ENCODE measurements around the gene DPP9.
"Not testable (repeated sequence)": the region's sequence is repeated elsewhere in the genome, so short reads cannot be mapped to it uniquely, and the experiment has no call there.

Gene DPP9

DNA sequence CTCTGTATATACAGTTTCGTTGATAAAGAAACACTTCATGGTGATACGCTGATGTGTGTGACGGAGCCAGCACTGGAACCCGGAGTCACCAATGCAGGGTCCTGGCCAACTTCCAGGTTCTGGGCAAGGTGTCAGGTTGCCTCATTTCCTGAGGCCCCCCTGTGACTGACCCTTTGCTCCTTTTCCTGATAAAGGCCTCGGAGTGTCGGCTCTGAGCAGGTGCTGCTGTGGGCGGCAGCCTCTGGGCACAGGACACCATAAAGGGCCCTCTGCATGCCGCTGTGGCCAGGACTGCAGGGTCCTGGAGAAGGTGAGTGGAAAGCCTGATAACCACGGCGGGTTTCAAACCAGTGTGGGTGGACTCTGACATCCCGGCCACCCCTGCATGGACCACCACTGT lies 36.2 kb downstream of the DPP9 start:
- Histone ChIP-seq H3K4me3 (ENCODE audit: low read length) (no peak overlapping the region), H3K9me3 (ENCODE audit: control insufficient read depth, insufficient read depth, low read length) (no peaks in the 10 kb centered on the region), H3K27ac (ENCODE audit: low read length) (no peak overlapping the region), H3K27me3 (ENCODE audit: control insufficient read depth, insufficient read depth, low read length) (no peaks in the 10 kb centered on the region), H3K36me3 (ENCODE audit: control insufficient read depth, insufficient read depth, low read length) (peaks cover 54% of the 10 kb centered on the region), H3K4me1 (ENCODE audit: control insufficient read depth, insufficient read depth, low read length) (no peaks in the 10 kb centered on the region)
- WGBS (ENCODE audit: insufficient coverage, insufficient read length) = no CpG with 5 or more reads among the region's 11 CpGs
- DNase-seq (ENCODE audit: low read depth, low spot score) = no peak

DNA sequence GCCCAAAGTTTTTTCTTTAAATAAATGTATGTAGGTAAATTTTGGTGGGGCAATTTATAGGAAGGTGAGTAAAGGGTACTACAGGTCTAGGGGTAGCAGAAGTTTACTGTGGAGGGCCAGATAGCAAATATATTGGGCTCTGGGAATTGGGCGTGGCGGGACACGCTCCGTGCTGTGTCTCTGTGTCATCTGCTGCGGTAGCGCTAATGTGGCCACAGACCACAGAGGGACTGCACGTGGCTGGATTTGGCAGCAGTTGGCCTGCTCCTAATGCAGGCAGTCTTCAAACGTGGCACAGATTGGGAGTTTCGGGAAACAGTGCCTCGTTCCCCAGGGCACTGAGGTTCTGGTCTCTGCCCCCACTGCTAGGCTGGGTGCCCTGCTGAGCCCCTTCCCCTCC lies 36.9 kb downstream of the DPP9 start:
- no peak overlapping the region for H3K27ac ChIP-seq (ENCODE audit: low read length)
- no peak overlapping the region for H3K4me3 ChIP-seq (ENCODE audit: low read length)
- peaks cover 55% of the 10 kb centered on the region for H3K36me3 ChIP-seq (ENCODE audit: control insufficient read depth, insufficient read depth, low read length)
- H3K9me3 ChIP-seq (ENCODE audit: control insufficient read depth, insufficient read depth, low read length) = no peaks in the 10 kb centered on the region
- no peak for DNase-seq (ENCODE audit: low read depth, low spot score)
- no peaks in the 10 kb centered on the region for H3K27me3 ChIP-seq (ENCODE audit: control insufficient read depth, insufficient read depth, low read length)
- H3K4me1 ChIP-seq (ENCODE audit: control insufficient read depth, insufficient read depth, low read length) = no peaks in the 10 kb centered on the region
- no CpG with 5 or more reads among the region's 10 CpGs for WGBS (ENCODE audit: insufficient coverage, insufficient read length)

DNA sequence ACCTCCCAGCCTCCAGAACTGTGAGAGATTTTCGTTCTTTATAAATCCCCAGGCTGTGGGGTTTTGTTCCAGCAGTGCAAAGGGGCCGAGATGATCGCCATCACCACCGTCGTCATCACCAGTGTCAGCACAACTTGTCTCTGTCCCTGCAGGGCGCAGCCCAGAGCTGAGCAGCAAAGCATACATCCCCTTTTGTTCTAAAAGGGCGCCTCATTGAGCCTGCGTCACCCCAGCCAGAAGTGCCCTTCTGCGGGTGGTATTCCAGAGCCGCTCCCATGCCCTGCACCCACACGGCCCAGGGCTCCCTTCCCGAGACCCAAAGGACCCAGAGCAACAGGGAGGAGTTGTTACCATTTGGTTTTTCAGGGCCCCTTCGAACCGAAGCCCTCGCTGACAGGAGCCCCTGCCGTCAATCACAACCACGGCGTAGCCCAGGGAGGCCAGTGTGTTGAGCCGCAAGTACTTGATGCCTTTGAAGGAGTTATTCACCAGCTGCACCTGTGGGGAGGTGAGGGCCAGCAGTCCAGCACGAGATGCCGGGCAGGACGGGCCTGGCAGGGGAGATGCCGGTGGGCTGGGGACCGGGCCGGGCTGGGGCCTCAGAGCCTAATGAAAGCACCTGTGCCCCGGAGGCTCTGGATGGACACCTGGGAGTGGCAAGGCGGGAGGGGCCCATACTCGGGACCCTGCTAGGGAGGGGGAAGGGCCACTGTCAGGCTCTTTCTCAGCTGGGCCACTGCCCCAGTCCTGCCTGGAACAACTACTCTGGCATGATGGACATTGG lies 39.1 kb downstream of the DPP9 start:
- no peak overlapping the region for H3K4me3 ChIP-seq (ENCODE audit: low read length)
- H3K27ac ChIP-seq (ENCODE audit: low read length) = no peak overlapping the region
- H3K36me3 ChIP-seq (ENCODE audit: control insufficient read depth, insufficient read depth, low read length) = peaks cover 38% of the 10 kb centered on the region
- DNase-seq (ENCODE audit: low read depth, low spot score) = no peak
- WGBS (ENCODE audit: insufficient coverage, insufficient read length) = no CpG with 5 or more reads among the region's 28 CpGs
- no peaks in the 10 kb centered on the region for H3K27me3 ChIP-seq (ENCODE audit: control insufficient read depth, insufficient read depth, low read length)
- no peaks in the 10 kb centered on the region for H3K4me1 ChIP-seq (ENCODE audit: control insufficient read depth, insufficient read depth, low read length)
- H3K9me3 ChIP-seq (ENCODE audit: control insufficient read depth, insufficient read depth, low read length) = no peaks in the 10 kb centered on the region

DNA sequence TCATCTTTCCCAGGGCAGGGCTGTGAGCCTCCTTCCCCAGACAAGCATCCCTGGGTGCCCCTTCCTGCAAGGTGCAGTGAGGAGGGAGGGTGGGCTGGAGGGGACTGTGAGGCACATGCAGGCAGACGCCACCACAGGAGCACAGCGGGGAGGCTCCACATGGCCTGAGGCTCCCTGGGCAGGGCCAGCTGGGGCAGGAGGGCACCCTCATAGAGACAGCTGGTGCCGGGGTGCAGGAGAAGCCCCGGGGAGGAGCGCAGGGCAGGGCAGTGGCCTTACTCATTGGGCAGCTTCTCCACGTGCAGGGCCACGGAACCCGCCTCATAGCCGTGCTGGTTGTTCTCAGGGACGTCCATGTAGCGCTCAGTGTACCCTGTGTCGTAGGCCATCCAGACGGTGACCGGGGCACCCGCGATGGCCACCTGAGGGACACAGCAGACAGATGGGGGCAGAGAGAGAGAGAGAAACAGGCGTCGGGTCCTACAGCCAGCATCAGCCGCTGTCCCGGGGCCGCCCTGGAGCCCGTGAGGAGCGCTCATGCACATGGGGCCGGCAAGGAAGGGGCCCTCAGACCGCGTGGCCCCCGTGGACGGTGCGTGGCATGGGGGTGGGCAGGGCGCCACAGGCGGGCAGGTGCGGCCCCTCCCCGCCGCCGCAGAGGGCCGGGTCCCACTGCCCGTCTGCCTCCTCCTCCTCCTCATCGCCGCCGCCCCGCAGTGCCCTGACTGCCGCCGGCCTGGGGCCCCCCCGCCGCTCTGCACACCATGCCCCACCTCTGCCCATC lies 41.0 kb downstream of the DPP9 start:
- Histone ChIP-seq H3K36me3 (ENCODE audit: control insufficient read depth, insufficient read depth, low read length) (peaks cover 24% of the 10 kb centered on the region), H3K4me1 (ENCODE audit: control insufficient read depth, insufficient read depth, low read length) (peaks cover 4% of the 10 kb centered on the region; the same call in 1 of the 2 replicates), H3K4me3 (ENCODE audit: low read length) (no peak overlapping the region), H3K27ac (ENCODE audit: low read length) (no peak overlapping the region), H3K9me3 (ENCODE audit: control insufficient read depth, insufficient read depth, low read length) (no peaks in the 10 kb centered on the region), H3K27me3 (ENCODE audit: control insufficient read depth, insufficient read depth, low read length) (no peaks in the 10 kb centered on the region)
- WGBS (ENCODE audit: insufficient coverage, insufficient read length) = no CpG with 5 or more reads among the region's 45 CpGs
- DNase-seq (ENCODE audit: low read depth, low spot score) = no peak

DNA sequence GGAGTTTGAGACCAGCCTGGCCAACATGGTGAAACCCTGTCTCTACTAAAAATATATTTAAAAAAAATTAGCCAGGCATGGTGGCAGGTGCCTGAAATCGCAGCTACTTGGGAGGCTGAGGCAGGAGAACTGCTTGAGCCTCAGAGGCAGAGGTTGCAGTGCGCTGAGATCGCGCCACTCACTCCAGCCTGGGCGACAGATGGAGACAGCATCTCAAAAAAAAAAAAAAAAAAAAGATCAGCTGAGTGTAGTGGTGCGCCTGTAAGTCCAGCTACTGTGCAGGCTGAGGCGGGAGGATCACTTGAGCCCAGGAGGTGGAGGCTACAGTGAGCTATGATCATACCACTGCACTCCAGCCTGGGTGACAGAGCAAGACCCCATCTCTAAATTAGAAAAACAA lies 43.6 kb downstream of the DPP9 start:
- not testable (repeated sequence) for H3K4me3 ChIP-seq (ENCODE audit: low read length); H3K9me3 ChIP-seq (ENCODE audit: control insufficient read depth, insufficient read depth, low read length); DNase-seq (ENCODE audit: low read depth, low spot score); H3K4me1 ChIP-seq (ENCODE audit: control insufficient read depth, insufficient read depth, low read length); H3K27ac ChIP-seq (ENCODE audit: low read length); H3K27me3 ChIP-seq (ENCODE audit: control insufficient read depth, insufficient read depth, low read length)
- peaks cover 22% of the 10 kb centered on the region for H3K36me3 ChIP-seq (ENCODE audit: control insufficient read depth, insufficient read depth, low read length)
- no CpG with 5 or more reads among the region's 7 CpGs for WGBS (ENCODE audit: insufficient coverage, insufficient read length)

DNA sequence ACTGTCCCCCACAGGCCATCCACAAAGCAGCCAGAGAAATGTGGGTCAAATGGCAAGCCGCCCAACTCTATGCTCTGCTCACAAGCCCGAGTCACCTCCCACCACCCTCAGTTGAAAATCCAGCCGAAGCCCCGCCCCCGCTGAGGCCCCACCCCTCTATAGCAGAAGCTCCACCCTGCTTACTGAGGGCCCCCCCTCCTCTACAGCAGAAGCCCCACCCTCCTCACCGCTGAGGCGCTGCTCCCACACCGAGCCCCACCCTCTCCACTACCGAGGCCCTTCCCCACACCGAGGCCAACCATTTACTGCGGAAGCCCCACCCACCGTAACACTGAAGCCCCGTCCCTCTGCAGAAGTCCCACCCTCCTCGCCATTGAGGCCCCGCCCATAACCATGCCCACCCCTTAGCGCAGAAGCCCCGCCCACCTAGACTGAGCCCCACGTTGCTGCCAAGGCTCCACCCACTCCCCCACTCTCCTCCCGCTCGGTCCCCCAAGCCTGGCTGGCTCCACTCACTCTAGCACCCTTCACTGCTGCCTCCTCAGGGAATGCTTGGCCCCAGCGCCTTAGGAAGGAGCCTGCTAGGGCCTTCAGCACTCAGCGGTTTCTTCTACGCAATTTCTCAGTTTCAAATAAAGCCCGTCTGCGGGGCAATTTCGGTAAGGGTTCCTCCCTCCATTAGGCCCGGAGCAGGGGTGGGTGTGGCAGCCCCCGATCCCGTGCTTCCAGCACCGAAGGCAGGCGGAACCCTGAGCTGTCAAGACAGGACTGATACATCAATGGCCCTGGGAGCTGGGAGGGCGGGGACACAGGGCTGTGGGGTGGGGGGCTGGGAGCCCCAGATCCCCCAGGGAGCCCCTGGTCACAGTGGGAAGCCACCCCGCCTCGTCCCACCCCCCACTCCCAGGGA lies 44.5 kb downstream of the DPP9 start:
- peak; percentile 82 for DNase-seq (ENCODE audit: low read depth, low spot score)
- no CpG with 5 or more reads among the region's 34 CpGs for WGBS (ENCODE audit: insufficient coverage, insufficient read length)
- Histone ChIP-seq H3K27ac (ENCODE audit: low read length) (no peak overlapping the region), H3K36me3 (ENCODE audit: control insufficient read depth, insufficient read depth, low read length) (peaks cover 15% of the 10 kb centered on the region), H3K9me3 (ENCODE audit: control insufficient read depth, insufficient read depth, low read length) (no peaks in the 10 kb centered on the region), H3K27me3 (ENCODE audit: control insufficient read depth, insufficient read depth, low read length) (no peaks in the 10 kb centered on the region), H3K4me3 (ENCODE audit: low read length) (no peak overlapping the region), H3K4me1 (ENCODE audit: control insufficient read depth, insufficient read depth, low read length) (peaks cover 6% of the 10 kb centered on the region)

DNA sequence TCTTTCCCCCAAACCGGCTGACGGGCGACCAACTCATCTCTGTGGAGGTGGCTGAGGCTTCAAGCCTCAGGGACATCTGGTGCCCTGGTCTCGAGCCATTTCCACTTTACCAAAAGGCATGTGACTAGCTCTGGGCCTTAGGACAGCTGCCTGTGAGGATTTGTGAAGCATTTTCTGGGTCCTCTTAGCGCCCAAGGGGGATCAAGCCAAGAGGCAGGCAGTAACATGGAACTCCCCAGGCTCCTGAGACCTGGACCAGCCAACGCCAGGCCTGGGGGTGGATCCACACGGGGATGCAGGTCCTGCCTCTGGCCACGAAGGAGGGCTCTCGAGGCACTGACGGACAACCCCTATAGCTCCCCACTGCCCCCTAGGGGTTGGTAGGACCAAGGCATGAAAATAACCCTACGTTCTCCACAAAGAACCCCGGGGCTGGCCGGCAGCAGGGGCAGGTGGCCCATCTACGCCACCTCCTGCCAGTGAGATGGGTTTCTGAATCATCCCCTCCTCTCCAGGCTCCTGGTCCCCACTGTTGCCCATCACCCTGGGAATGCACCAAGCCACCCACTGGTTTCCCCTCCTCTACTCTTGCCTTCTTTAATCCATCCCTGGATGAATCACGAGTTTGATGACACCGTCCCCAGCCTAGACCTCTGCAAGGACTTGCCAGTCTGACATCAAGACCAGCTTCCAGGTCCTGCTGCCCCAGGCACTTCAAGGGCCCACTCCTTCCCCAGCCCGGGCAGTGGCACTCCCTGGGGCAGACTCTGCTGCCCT lies 46.5 kb downstream of the DPP9 start:
- DNase-seq (ENCODE audit: low read depth, low spot score) = peak; percentile 93
- no peak overlapping the region for H3K27ac ChIP-seq (ENCODE audit: low read length)
- WGBS (ENCODE audit: insufficient coverage, insufficient read length) = no CpG with 5 or more reads among the region's 17 CpGs
- no peaks in the 10 kb centered on the region for H3K27me3 ChIP-seq (ENCODE audit: control insufficient read depth, insufficient read depth, low read length)
- no peak overlapping the region for H3K4me3 ChIP-seq (ENCODE audit: low read length)
- no peaks in the 10 kb centered on the region for H3K9me3 ChIP-seq (ENCODE audit: control insufficient read depth, insufficient read depth, low read length)
- H3K36me3 ChIP-seq (ENCODE audit: control insufficient read depth, insufficient read depth, low read length) = peaks cover 3% of the 10 kb centered on the region; the same call in 1 of the 2 replicates
- peaks cover 6% of the 10 kb centered on the region for H3K4me1 ChIP-seq (ENCODE audit: control insufficient read depth, insufficient read depth, low read length)

DNA sequence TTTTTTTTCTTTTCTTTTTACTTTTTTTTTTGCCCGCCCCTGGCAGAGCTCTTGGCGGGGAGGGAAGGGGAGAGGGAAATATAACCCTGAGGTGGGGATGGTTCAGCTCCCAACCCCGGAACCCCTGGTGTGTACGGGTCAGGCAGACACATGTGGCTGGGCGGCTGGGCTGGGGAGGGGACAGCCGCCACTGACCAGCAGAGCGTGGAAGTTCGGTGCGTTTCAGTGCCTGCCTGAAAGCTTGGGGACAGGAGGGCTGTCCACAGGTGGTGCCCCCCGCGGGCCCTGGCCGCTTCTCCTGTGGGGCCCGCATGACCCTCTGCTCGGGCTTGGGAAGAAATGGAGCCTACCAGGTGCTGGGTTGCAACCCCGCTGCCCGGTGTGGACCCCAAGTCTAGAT lies 48.3 kb downstream of the DPP9 start:
- H3K4me3 ChIP-seq (ENCODE audit: low read length) = no peak overlapping the region
- H3K36me3 ChIP-seq (ENCODE audit: control insufficient read depth, insufficient read depth, low read length) = peaks cover 3% of the 10 kb centered on the region; the same call in 1 of the 2 replicates
- WGBS (ENCODE audit: insufficient coverage, insufficient read length) = no CpG with 5 or more reads among the region's 16 CpGs
- H3K9me3 ChIP-seq (ENCODE audit: control insufficient read depth, insufficient read depth, low read length) = no peaks in the 10 kb centered on the region
- no peak for DNase-seq (ENCODE audit: low read depth, low spot score)
- peaks cover 6% of the 10 kb centered on the region for H3K4me1 ChIP-seq (ENCODE audit: control insufficient read depth, insufficient read depth, low read length)
- H3K27ac ChIP-seq (ENCODE audit: low read length) = no peak overlapping the region
- no peaks in the 10 kb centered on the region for H3K27me3 ChIP-seq (ENCODE audit: control insufficient read depth, insufficient read depth, low read length)

DNA sequence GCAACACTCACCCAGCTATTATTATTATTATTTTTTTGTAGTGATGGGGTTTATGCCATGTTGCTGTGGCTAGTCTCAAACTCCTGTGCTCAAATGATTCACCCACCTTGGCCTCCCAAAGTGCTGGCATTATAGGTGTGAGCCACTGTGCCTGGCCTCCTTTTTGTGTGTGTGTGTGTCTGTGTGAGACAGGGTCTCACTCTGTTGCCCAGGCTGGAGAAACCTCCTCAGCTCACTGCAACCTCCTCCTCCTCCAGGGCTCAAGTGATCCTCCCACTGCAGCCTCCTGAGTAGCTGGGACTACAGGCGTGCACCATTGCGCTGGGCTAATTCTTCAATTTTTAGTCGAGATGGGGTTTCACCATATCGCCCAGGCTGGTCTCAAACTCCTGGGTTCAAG lies 49.9 kb downstream of the DPP9 start:
- no peak overlapping the region for H3K27ac ChIP-seq (ENCODE audit: low read length)
- no CpG with 5 or more reads among the region's 4 CpGs for WGBS (ENCODE audit: insufficient coverage, insufficient read length)
- DNase-seq (ENCODE audit: low read depth, low spot score) = no peak
- H3K36me3 ChIP-seq (ENCODE audit: control insufficient read depth, insufficient read depth, low read length) = peaks cover 3% of the 10 kb centered on the region; the same call in 1 of the 2 replicates
- no peaks in the 10 kb centered on the region for H3K9me3 ChIP-seq (ENCODE audit: control insufficient read depth, insufficient read depth, low read length)
- no peaks in the 10 kb centered on the region for H3K27me3 ChIP-seq (ENCODE audit: control insufficient read depth, insufficient read depth, low read length)
- H3K4me1 ChIP-seq (ENCODE audit: control insufficient read depth, insufficient read depth, low read length) = peaks cover 6% of the 10 kb centered on the region
- no peak overlapping the region for H3K4me3 ChIP-seq (ENCODE audit: low read length)

All from iPS DF 6.9 (cell line).